GM21360 (cell line): ENCODE results near the gene KRT84.
"Not testable (repeated sequence)": the region's sequence is repeated elsewhere in the genome, so short reads cannot be mapped to it uniquely, and the experiment has no call there.

Experiments used
- ATAC-seq: cut with Tn5 transposase; IDR thresholded peaks from one replicate; pipeline ENCODE4 v1.9.1; 2021; ENCODE audit warnings: mild to moderate bottlenecking, moderate library complexity; ENCODE audit not compliant: unreplicated experiment

The KRT84 gene

GRCh38 chr12:52411815-52412214 is 26.4 kb upstream of the KRT84 start:
- no peak for ATAC-seq

DNA sequence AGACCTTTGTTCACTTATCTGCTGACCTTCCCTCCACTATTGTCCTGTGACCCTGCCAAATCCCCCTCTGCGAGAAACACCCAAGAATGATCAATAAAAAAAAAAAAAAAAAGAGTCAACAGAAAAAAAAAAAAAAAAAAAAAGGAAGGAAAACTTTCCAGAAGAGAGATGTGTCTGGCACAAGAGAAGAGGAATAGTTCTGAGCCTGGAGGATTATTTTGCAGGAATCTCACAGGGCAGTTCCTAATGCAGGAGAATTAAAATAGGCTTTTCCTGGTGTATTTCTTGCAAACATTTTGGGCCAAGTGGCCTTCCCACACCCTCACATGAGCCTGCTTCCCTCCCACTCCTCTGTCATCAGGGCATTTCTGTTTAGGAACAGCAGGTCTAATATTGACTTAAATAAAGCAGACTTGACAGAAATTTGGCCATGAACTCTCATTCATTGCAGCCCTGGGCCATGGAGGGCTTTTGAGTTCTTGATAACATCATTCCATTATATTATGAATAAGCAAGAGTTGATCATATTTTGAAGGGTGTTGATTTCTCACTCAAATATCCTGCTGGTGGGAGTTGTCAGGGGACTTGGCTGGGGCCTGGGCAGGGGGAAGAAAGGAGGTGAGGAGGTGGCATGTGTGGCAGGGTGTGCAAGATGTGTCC is 25.3 kb upstream of the KRT84 start:
- not testable (repeated sequence) for ATAC-seq

- ATAC-seq, result no peak
Measured at GRCh38 chr12:52407918-52408317, 22.5 kb upstream of the KRT84 start.

GRCh38 chr12:52405922-52406385 is 20.5 kb upstream of the KRT84 start, which contains the start of gene KRT82:
KRT82 (minus strand) TSS chr12:52406335; CDS start chr12:52406277, 58 bp downstream.
- ATAC-seq, result no peak

GRCh38 chr12:52404951-52405350 is 19.5 kb upstream of the KRT84 start:
- no peak for ATAC-seq

DNA sequence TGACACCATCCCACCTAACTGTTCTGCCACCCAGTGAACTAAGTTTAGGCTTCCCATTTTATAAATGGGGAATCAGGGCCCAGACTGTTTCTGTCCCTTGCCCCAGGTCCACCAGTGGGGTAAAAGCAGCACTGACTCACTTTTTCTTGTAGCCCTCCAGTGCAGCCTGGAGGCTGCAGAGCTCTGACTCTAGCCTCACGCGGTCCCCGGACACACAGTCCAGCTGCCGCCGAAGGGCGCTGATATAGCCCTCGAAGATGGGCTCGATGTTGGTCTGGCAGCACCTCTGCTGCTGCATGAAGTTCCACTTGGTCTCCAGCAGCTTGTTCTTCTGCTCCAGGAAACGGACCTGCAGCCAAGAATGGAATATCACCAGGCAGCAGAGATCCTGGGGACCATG is 18.1 kb upstream of the KRT84 start:
- no peak for ATAC-seq

- ATAC-seq, result no peak
Measured at GRCh38 chr12:52402873-52403540, 17.6 kb upstream of the KRT84 start.

DNA sequence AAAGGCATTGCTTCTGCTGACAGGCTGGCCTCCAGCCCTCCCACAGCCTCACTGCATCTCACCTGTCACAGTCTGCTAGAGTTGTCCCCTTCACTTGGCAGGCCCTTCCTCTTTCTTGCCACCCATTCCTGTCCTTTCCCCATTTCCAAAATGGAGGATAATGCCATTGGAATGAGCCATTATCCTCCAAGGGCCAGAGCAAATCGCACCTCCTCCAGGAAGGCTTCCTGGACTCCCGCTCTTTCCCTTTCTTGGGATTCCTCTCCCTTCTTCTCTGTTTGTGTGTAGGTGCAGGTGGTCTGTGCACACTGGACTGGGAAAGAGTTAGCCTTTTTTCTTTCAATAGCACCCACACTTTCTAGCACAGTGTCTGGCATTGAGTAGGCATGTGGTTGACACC is 16.9 kb upstream of the KRT84 start:
- no peak for ATAC-seq

- ATAC-seq, result no peak
Measured at GRCh38 chr12:52401926-52402325, 16.5 kb upstream of the KRT84 start.

GRCh38 chr12:52401526-52401925 is 16.1 kb upstream of the KRT84 start:
- ATAC-seq, result no peak

- no peak for ATAC-seq
Measured at GRCh38 chr12:52400906-52401305, 15.5 kb upstream of the KRT84 start.

GRCh38 chr12:52399756-52400155 is 14.3 kb upstream of the KRT84 start:
- no peak for ATAC-seq

- no peak for ATAC-seq
Measured at GRCh38 chr12:52398176-52398575, 12.7 kb upstream of the KRT84 start.

DNA sequence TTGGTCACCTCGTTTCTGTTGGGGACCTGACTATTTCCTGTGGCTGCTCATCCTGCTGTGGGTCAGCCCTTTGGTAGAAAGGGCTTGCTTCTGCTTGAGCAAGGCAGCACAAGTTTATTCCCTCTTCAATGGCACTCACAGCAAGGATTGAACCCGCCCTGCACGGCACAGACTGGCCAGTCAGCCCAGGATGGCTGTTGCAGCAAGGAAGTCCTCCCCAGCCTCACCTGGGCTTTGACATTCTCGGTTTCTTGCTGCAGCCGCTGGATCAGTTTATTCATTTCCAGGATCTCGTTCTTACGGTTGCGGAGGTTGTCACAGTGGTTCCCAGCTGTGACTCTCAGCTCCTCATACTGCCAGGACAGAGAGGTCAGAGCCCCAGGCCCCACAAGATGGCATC is 11.2 kb upstream of the KRT84 start:
- ATAC-seq, result no peak

GRCh38 chr12:52395761-52396434 is 10.4 kb upstream of the KRT84 start:
- no peak for ATAC-seq

- no peak for ATAC-seq
Measured at GRCh38 chr12:52394836-52395405, 9.5 kb upstream of the KRT84 start.

GRCh38 chr12:52392465-52393007 is 7.1 kb upstream of the KRT84 start:
- ATAC-seq, result no peak

- no peak for ATAC-seq
Measured at GRCh38 chr12:52391618-52392002, 6.2 kb upstream of the KRT84 start.

DNA sequence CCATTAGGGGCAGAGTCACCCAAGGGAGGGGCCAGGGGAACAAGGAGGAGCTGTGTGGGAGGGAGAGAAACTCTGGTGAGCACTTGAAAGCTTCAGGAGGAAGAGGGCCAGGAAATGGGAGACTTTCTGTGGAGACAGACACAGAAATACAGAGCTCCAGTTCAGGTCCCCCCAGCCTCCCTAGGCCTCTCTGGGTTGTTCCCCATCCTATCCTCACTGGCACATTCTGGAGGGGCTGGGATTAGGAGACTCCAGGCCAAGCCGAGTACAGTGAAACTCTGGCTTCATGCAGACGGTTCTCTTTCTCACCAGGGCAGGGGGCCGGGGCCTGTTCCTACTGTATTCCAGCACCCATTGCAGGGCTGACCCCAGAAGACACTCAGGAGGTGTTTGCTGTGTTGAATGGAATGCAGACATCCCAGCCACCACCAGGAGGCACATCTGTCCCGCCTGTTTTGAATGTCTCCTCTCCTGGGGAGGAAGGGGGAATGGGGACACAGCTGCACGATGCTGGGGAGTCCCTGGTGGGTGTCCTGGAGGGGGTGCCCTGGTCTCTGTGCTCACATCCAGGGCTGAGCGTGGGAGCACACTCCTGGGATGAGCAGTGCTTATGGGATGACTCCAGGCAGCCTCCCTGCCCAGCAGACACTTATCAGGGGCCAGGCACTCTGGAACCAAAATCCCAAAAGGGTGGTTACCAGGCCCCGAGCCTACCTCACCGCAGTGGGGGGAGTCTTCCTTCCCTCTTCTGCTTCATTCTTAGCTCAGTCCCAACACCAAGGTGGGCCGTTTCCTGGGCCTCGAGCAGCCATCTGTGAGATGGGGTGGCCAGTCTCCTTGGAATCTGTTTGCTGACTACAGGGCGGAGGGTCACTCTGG is 5.5 kb upstream of the KRT84 start:
- ATAC-seq, result no peak
